Activated CD4-positive, alpha-beta T cell treated with anti-CD3 and anti-CD28 coated beads for 24 hours (primary cell): ENCODE data around the gene PTPRE.
A peak's percentile ranks its signal among the peaks of the same experiment; 100 is the strongest.

ENCODE experiments used
- DNase-seq, 2 donors: peaks; one replicate each; pipeline ENCODE4 v3.0.0-alpha.2; 2020; ENCODE audit warnings: low read depth in 2 of 2

PTPRE gene

GRCh38 chr10:128124813-128125403 is 218.0 kb downstream of the PTPRE start:
- no peak for DNase-seq

GRCh38 chr10:128125416-128125943 is 218.6 kb downstream of the PTPRE start:
- no peak for DNase-seq

- DNase-seq, result peak; percentile 83 to 85
Observed at GRCh38 chr10:128125944-128126764, 219.3 kb downstream of the PTPRE start, which contains the start of gene MKI67. MKI67 (minus strand) TSS chr10:128126423; CDS start chr10:128125667, 756 bp downstream.

- DNase-seq, result no peak
Observed at GRCh38 chr10:128128582-128128981, 221.7 kb downstream of the PTPRE start.

GRCh38 chr10:128130051-128130450 is 223.1 kb downstream of the PTPRE start:
- DNase-seq, result no peak
